GM12891 (cell line): ENCODE results near the gene TRIM72. TPM values are rescaled to one million over a fixed set of nuclear protein-coding genes. Genes with fewer than 3 reads are reported as not detected.
"Not testable (repeated sequence)": the region's sequence is repeated elsewhere in the genome, so short reads cannot be mapped to it uniquely, and the experiment has no call there.

Experiments used
- DNase-seq: peaks from one replicate; pipeline ENCODE4 v3.0.0; 2011; ENCODE audit warnings: low spot score; ENCODE audit not compliant: insufficient read length
- FAIRE-seq: peaks from 2 replicates; lab custom pipeline; 2011; peaks lifted over from hg19 to GRCh38; lab: Jason Lieb, UNC
- PAX5 ChIP-seq: IDR thresholded peaks from 2 replicates; pipeline ENCODE4 v1.6.1; 2011; ENCODE audit warnings: low read length, moderate library complexity, mild to moderate bottlenecking; ENCODE audit not compliant: insufficient read depth, severe bottlenecking
- POLR2A ChIP-seq: IDR thresholded peaks from 2 replicates; pipeline ENCODE4 v1.6.1; 2011; ENCODE audit warnings: low read depth, low read length, control low read depth
- POLR2AphosphoS5 ChIP-seq: IDR thresholded peaks from 2 replicates; pipeline ENCODE4 v1.6.1; 2011; ENCODE audit warnings: low read depth, low read length, control low read depth
- POU2F2 ChIP-seq: IDR thresholded peaks from 2 replicates; pipeline ENCODE4 v1.6.1; 2011; ENCODE audit warnings: low read depth, mild to moderate bottlenecking, control low read depth, low read length, moderate library complexity
- SPI1 ChIP-seq: IDR thresholded peaks from 2 replicates; pipeline ENCODE4 v1.6.1; 2011; ENCODE audit warnings: low read depth, low read length, control low read depth
- TAF1 ChIP-seq: IDR thresholded peaks from 2 replicates; pipeline ENCODE4 v1.6.1; 2011; ENCODE audit warnings: low read depth, low read length, control low read depth
- polyA plus RNA-seq: library from polyadenylated mRNA; unstranded; fragments of >200 nt; gene quantifications from one replicate; pipeline ENCODE4 v1.2.1, GENCODE V29; 2012; ENCODE audit warnings: low read depth, missing spikeins, inconsistent platforms; ENCODE audit not compliant: missing spikeins

Gene TRIM72, protein sequence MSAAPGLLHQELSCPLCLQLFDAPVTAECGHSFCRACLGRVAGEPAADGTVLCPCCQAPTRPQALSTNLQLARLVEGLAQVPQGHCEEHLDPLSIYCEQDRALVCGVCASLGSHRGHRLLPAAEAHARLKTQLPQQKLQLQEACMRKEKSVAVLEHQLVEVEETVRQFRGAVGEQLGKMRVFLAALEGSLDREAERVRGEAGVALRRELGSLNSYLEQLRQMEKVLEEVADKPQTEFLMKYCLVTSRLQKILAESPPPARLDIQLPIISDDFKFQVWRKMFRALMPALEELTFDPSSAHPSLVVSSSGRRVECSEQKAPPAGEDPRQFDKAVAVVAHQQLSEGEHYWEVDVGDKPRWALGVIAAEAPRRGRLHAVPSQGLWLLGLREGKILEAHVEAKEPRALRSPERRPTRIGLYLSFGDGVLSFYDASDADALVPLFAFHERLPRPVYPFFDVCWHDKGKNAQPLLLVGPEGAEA
- 0.01 TPM for polyA plus RNA-seq

DNA sequence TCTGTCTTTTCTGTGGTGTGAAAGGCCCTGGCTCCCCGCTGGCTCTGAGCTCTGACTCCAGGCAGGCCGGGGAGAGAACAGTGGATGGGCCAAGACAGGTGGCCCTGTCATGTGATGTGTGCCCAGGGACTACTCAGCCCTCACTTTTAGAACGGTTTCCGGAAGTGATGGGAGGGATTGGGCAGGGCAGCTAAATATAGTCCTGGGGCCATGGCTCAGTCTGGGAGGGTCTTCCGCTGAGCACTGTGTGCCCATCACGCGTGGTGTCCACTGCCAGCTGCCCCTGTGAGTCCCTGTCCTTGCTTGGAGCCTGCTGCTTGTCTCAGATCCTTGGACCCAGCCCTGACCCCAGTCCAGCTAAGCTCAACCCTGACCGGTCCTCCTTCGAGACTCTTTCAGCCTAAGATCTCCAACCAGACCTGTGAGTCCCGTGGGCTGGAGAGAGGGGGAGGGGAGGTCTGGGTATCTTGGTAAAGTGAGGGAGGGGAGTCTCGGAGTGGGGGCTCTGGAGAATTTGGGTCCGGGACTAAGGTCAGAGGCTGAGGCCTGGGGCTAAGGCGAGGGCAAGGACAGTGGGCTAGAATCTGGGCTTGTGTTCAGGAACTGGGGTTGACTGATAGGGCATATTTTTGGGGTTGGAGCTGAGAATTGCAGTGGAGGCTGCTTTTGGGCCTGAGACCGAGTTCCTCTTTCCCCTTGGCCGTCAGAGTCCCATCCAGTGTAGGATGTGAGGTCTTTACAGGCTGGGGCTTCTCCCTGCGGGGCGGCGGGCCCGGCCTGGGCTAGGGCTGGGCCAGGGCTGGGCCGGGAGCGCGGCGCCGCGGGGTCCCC, at the start of gene TRIM72:
TSS of gene TRIM72 (plus strand) at position 243 of the 831 bp plus-strand sequence. CDS start 620 bp downstream, outside the sequence.
- TF ChIP-seq POU2F2: no peak
- TF ChIP-seq TAF1: no peak
- TF ChIP-seq SPI1: peak; percentile 28
- TF ChIP-seq POLR2A: no peak
- no peak for TF ChIP-seq PAX5
- TF ChIP-seq POLR2AphosphoS5: no peak
- FAIRE-seq (no peak), DNase-seq (no peak)

DNA sequence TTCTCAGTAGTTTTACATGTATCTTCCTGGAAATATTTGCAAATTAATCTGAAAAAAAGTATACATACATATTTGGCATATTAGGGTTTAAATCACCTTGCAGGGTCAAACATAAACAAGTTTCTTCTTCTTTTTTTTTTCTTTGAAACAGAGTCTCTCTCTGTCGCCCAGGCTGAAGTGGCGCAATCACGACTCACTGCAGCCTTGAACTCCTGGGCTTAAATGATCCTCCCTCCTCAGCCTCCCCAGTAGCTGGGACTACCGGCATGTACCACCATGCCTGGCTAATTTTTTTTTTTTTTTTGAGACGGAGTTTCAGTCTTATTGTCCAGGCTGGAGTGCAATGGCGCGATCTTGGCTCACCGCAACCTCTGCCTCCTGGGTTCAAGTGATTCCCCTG, 46.6 kb upstream of the TRIM72 start:
- DNase-seq: no peak
- FAIRE-seq: no peak
- TF ChIP-seq POU2F2 (no peak), POLR2A (no peak)

DNA sequence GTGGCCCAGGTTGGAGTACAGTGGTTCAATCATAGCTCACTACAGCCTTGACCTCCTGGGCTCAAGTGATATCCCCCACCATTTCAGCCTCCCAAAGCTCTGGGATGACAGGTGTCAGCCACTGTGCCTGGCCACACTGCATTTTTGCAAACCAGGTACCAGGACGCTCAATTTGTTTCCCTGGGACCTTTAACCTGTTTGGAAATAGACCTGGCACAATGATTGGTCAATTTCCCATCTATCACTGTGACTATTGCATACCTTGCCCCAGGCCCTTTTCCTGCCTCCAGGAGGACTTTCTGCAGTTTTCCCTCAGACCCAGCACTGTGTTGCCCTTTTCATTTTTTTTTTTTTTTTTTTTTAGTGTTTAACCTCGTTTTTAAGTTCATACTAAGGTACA, 45.1 kb upstream of the TRIM72 start:
- no peak for FAIRE-seq
- no peak for TF ChIP-seq TAF1
- no peak for TF ChIP-seq SPI1
- TF ChIP-seq POU2F2: no peak
- no peak for TF ChIP-seq POLR2A
- TF ChIP-seq PAX5: no peak
- TF ChIP-seq POLR2AphosphoS5: no peak
- no peak for DNase-seq

DNA sequence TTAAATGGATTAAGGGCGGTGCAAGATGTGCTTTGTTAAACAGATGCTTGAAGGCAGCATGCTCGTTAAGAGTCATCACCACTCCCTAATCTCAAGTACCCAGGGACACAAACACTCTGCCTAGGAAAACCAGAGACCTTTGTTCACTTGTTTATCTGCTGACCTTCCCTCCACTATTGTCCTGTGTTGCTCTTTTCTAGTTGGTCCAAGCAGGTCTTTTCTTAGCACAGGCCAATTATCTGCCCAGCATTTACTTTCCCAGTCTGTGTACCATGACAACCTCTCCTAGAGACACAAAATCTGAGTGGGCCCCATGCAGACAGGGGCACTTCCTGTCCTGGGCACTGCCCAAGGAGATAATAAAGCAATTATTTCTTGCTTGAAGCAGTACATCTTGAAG, 43.9 kb upstream of the TRIM72 start:
- not testable (repeated sequence) for DNase-seq, FAIRE-seq

DNA sequence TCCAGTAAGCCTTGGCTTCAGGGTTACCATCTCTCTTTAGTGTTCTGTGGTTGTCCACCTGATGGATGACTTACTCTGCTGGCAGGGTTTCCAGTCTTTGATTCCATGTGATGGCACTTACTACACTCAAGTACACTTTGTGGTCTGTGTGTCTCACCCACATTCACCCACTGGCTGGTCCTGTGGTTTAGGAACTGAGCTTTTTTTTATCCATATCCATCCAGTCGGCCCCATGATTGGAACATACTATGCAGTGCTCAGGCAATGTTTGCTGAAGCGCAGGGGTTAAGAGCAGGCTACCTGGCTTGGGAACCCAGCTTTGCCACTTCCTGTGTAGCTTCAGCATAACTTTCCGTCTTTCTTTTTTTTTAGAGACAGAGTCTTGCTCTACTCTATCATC, 36.8 kb upstream of the TRIM72 start:
- FAIRE-seq (peak; percentile 28), DNase-seq (no peak)
- TF ChIP-seq TAF1 (no peak), POLR2A (no peak)

DNA sequence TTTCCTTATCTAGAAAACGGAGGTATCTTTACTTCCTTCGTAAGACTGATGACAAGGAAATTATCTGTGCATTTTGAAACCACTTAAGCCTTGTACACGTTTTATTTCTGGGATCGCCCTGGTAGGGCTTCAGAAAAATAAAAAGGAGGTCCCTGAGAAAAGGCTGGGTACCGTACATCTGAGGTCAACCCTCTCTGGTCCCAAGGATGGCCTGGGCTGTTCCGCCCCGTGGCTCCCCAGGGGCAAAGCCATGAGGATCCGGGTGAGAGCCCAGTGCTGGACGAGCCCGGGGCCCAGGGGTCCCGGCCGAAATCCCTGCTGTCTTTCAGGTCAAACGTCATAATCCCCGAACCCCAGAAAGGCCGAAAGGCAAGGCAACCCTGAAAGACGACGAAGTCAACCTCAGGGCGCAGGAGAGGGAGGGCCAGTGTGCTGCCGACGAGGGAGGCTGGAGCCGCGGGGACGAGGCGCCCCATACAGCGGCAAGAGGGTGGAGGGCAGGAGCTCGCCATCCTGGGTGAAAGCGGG, 34.6 kb upstream of the TRIM72 start:
- FAIRE-seq (no peak), DNase-seq (no peak)
- no peak for TF ChIP-seq POLR2AphosphoS5
- no peak for TF ChIP-seq POLR2A
- TF ChIP-seq TAF1: no peak; the same call in 1 of the 2 replicates
- TF ChIP-seq SPI1: no peak
- TF ChIP-seq PAX5: no peak
- no peak for TF ChIP-seq POU2F2

DNA sequence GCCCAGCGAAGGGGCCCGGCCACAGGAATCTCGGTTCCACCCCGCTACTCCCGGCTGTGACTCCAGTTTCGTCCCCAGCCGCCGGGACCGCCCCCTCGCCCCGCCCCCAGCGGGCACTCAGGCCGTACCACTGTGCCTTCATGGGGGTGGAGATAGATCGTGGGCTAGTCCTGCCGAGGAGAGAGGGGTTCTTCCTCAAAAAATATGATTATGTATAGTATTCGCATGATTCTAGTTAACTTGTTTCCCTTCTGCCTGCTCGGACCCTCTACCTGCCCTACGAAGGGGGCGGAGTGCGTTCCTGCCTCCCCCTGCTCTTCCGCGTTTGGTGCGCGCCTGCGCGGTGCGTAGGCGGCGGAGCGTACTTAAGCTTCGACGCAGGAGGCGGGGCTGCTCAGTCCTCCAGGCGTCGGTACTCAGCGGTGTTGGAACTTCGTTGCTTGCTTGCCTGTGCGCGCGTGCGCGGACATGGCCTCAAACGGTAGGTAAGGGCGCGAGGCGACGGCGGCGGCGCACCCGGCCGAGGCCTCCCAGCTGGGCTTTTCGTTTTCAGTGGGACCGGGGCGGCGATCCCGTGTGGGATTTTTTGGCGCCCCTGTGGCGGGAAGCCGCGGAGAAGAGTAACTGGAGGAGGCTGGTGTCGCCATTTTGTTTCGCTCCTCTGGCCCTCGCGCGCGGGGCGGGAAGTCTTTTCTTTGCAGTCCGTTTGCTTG, 34.0 kb upstream of the TRIM72 start, which contains the start of gene FUS:
TSS of gene FUS (plus strand) at position 393 of the 713 bp plus-strand sequence. CDS start at position 469, 76 bp downstream.
- DNase-seq: peak; percentile 84
- peak; percentile 98 for FAIRE-seq
- TF ChIP-seq POLR2A: peak; percentile 100
- peak; percentile 99 for TF ChIP-seq POU2F2
- peak; percentile 100 for TF ChIP-seq POLR2AphosphoS5
- peak; percentile 99 for TF ChIP-seq PAX5
- peak; percentile 100 for TF ChIP-seq TAF1
- 0 out of 2 replicates have a peak, but pooled peaks have one; percentile 29 for TF ChIP-seq SPI1

DNA sequence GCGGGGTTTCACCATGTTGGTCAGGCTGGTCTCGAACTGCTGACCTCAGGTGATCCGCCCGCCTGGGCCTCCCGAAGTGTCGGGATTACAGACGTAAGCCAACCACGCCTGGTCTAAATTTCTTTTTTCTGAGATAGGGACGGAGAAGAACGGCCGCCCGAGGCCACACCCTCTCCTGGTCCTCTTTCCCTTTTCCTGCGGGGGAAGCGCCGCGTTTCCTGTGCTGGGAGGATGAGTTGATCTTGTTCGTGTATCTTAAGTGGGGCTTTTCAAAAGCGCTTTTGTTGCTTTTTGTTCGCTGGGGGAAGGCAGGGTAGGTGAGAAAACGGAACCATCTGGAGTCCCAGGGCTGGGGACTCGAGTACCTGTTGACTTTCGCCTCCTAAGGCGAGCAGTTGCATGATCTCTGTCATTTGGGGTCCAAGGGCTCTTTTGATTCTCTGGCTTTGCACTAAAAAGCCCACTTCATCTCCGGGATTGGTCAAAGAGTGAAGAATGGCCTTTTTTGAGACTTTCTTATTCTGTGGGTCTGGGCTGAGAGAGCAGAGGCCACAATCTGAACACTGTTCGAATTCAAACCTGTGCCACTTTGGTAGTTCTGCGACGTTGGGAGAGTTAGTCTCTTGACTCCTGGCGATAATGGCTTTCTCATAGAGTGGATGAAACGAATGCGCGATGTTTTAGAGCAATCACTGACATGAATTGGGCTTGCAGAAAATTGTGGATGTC, 32.7 kb upstream of the TRIM72 start:
- FAIRE-seq (no peak), DNase-seq (no peak)
- no peak for TF ChIP-seq POLR2AphosphoS5
- TF ChIP-seq POLR2A: 0 out of 2 replicates have a peak, but pooled peaks have one; percentile 27

DNA sequence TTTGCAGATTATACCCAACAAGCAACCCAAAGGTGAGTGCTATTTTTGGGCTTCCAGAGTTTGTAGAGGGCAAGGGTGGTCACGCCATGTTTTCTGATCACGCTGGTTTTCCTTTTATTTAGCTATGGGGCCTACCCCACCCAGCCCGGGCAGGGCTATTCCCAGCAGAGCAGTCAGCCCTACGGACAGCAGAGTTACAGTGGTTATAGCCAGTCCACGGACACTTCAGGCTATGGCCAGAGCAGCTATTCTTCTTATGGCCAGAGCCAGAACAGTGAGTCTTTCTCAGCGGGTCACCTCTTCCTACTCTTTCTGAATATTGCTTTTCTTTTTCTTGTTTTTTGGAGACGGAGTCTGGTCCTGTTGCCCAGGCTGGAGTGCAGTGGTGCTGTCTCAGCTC, 31.5 kb upstream of the TRIM72 start:
- FAIRE-seq: no peak
- DNase-seq: no peak

More for the DNA sequence above, 31.5 kb upstream of the TRIM72 start:
- TF ChIP-seq SPI1 (no peak), POLR2AphosphoS5 (no peak; the same call in 1 of the 2 replicates), POU2F2 (no peak)
